Measurements from ENCODE around the gene NOP53.
A peak's percentile ranks its signal among the peaks of the same experiment; 100 is the strongest.

Gene NOP53

DNA sequence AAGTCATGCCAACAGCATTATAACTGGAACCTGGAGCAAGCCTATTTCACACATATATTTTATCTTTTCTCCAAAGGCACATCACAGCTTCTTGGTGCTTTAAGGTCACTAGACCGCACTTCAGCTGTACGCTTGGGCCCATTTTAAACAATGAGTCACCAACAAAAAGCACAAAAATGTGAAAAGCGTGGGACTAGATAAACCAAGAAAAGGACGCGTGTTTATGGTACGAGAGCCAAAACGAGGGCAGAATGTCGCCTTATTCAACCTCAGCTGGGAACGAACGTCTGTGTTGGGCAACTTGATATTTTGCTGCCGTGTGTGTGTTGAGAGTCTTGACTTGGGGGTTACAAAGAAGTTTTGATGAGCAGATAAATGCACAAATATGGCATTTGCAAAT lies 41.3 kb upstream of the NOP53 start:
- Histone ChIP-seq H3K9me3 (replicated peaks; ENCODE audit: insufficient read depth, low read length) (no peaks in the 10 kb centered on the region), H3K27me3 (replicated peaks; ENCODE audit: insufficient read depth, low read length) (peaks cover 7% of the 10 kb centered on the region), H3K9me2 (replicated peaks; ENCODE audit: insufficient read depth, low read length) (no peaks in the 10 kb centered on the region), H3K79me2 (ENCODE audit: low read length) (no peaks in the 10 kb centered on the region), H3K9ac (ENCODE audit: low read length) (no peak overlapping the region), H3K4me2 (ENCODE audit: low read depth, low read length) (no peak overlapping the region), H3K27ac (ENCODE audit: low read length) (no peak overlapping the region), H4K20me1 (ENCODE audit: insufficient read depth, low read length) (no peaks in the 10 kb centered on the region), H3K4me1 (ENCODE audit: low read length) (no peaks in the 10 kb centered on the region), H2AFZ (ENCODE audit: low read length) (no peak overlapping the region), H3K4me3 (ENCODE audit: low read length) (no peak overlapping the region), H3F3A (ENCODE audit: insufficient read depth, low read length) (no peaks in the 10 kb centered on the region), H3K36me3 (replicated peaks; ENCODE audit: insufficient read depth, low read length) (no peaks in the 10 kb centered on the region)
- no peak for DNase-seq
- TF ChIP-seq, protein P1, sequence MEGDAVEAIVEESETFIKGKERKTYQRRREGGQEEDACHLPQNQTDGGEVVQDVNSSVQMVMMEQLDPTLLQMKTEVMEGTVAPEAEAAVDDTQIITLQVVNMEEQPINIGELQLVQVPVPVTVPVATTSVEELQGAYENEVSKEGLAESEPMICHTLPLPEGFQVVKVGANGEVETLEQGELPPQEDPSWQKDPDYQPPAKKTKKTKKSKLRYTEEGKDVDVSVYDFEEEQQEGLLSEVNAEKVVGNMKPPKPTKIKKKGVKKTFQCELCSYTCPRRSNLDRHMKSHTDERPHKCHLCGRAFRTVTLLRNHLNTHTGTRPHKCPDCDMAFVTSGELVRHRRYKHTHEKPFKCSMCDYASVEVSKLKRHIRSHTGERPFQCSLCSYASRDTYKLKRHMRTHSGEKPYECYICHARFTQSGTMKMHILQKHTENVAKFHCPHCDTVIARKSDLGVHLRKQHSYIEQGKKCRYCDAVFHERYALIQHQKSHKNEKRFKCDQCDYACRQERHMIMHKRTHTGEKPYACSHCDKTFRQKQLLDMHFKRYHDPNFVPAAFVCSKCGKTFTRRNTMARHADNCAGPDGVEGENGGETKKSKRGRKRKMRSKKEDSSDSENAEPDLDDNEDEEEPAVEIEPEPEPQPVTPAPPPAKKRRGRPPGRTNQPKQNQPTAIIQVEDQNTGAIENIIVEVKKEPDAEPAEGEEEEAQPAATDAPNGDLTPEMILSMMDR (IDR thresholded peaks at IDR 0.05; ENCODE audit: low read length): no peak
- no peak for TF ChIP-seq EZH2 (optimal IDR thresholded peaks at IDR 0.05; ENCODE audit: low read depth, low read length)
- no peak for TF ChIP-seq EZH2phosphoT487 (IDR thresholded peaks at IDR 0.05; ENCODE audit: low read length)

DNA sequence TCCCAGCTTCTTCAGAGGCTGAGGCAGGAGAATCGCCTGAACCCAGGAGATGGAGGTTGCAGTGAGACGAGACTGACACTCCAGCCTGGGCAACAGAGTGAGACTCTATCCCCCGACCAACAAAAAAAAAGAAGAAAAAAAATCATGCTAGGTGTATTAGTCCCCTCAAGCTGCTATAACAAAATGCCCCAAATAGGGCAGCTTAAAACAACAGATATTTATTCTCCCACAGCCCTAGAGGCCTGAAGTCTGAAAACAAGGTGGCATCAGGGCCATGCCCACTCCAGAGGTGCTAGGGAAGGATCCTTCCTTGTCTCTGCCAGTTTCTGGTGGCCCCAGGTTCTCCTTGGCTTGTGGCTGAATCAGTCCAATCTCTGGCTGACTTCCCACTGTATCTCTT lies 40.7 kb upstream of the NOP53 start:
- Histone ChIP-seq H3K4me3 (ENCODE audit: low read length) (no peak overlapping the region), H3K9me2 (replicated peaks; ENCODE audit: insufficient read depth, low read length) (no peaks in the 10 kb centered on the region), H3K4me1 (ENCODE audit: low read length) (no peaks in the 10 kb centered on the region), H3K4me2 (ENCODE audit: low read depth, low read length) (no peak overlapping the region), H3K79me2 (ENCODE audit: low read length) (no peaks in the 10 kb centered on the region), H3K27ac (ENCODE audit: low read length) (no peak overlapping the region), H4K20me1 (ENCODE audit: insufficient read depth, low read length) (no peaks in the 10 kb centered on the region), H3K9me3 (replicated peaks; ENCODE audit: insufficient read depth, low read length) (no peaks in the 10 kb centered on the region), H2AFZ (ENCODE audit: low read length) (no peak overlapping the region), H3K9ac (ENCODE audit: low read length) (no peak overlapping the region), H3K36me3 (replicated peaks; ENCODE audit: insufficient read depth, low read length) (no peaks in the 10 kb centered on the region), H3F3A (ENCODE audit: insufficient read depth, low read length) (no peaks in the 10 kb centered on the region), H3K27me3 (replicated peaks; ENCODE audit: insufficient read depth, low read length) (peaks cover 13% of the 10 kb centered on the region)
- DNase-seq: no peak
- TF ChIP-seq EZH2phosphoT487 (IDR thresholded peaks at IDR 0.05; ENCODE audit: low read length) (no peak), EZH2 (optimal IDR thresholded peaks at IDR 0.05; ENCODE audit: low read depth, low read length) (no peak)
- TF ChIP-seq, protein P1 (IDR thresholded peaks at IDR 0.05; ENCODE audit: low read length): no peak

DNA sequence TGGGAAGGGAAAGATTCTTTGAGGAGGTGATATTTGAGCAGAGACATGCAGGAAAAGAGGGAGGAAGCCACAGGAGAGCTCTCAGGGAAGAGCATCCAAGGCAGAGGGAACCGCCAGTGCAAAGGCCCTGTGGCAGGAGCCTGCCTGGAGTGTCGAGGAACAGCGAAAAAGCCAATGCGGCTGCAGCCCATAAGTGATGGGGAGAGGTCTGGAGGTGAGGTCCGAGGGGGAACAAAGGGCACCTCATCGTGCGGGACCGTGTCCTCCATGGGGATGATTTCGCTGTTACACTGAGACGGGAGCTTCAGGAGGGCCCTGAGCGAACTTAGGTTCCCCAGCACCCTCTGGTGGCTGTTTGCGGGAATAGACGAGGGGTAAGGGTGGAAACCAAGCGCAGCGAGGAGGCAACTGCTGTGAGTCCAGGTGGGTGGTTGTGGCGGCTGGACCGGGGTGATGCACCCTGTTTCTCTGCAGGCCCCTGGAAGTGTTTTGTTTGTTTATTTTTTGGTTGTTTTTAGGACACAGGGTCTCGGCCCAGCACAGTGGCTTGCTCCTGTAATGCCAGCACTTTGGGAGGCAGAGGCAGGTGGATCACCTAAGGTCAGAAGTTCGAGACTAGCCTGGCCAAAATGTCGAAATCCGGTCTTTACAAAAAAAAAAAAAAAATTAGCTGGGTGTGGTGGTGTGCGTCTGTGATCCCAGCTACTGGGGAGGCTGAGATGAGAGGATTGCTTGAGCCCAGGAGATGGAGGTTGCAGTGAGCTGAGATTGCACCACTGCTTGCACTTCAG lies 38.0 kb upstream of the NOP53 start:
- Histone ChIP-seq H3K27me3 (replicated peaks; ENCODE audit: insufficient read depth, low read length) (peaks cover 24% of the 10 kb centered on the region), H3K4me3 (ENCODE audit: low read length) (no peak overlapping the region), H3K36me3 (replicated peaks; ENCODE audit: insufficient read depth, low read length) (no peaks in the 10 kb centered on the region), H3K4me1 (ENCODE audit: low read length) (no peaks in the 10 kb centered on the region), H3K9me2 (replicated peaks; ENCODE audit: insufficient read depth, low read length) (no peaks in the 10 kb centered on the region), H3K9ac (ENCODE audit: low read length) (no peak overlapping the region), H3K79me2 (ENCODE audit: low read length) (no peaks in the 10 kb centered on the region), H2AFZ (ENCODE audit: low read length) (no peak overlapping the region), H3K27ac (ENCODE audit: low read length) (no peak overlapping the region), H3K4me2 (ENCODE audit: low read depth, low read length) (0 out of 2 replicates have a peak overlapping the region, but pooled peaks have one; percentile 20), H3F3A (ENCODE audit: insufficient read depth, low read length) (no peaks in the 10 kb centered on the region), H3K9me3 (replicated peaks; ENCODE audit: insufficient read depth, low read length) (no peaks in the 10 kb centered on the region), H4K20me1 (ENCODE audit: insufficient read depth, low read length) (no peaks in the 10 kb centered on the region)
- peak; percentile 74 for DNase-seq
- no peak for TF ChIP-seq EZH2phosphoT487 (IDR thresholded peaks at IDR 0.05; ENCODE audit: low read length)
- TF ChIP-seq, protein P1 (IDR thresholded peaks at IDR 0.05; ENCODE audit: low read length): peak; percentile 84
